KMS-11 (cell line): ENCODE data around the gene WNT2B.

Source experiments
- H2AFZ ChIP-seq: fragments of 200-600 bp; sonication (generic); 2 replicates; pipeline ENCODE4 v1.6.1; 2016; ENCODE audit warnings: antibody characterized with exemption, mixed run types, low read depth
- H3K27ac ChIP-seq: fragments of 200-600 bp; sonication (generic); 2 replicates; pipeline ENCODE4 v1.6.1; 2016; ENCODE audit warnings: mild to moderate bottlenecking, mixed run types
- H3K27me3 ChIP-seq: fragments of 200-600 bp; sonication (generic); 2 replicates; pipeline ENCODE4 v1.6.1; 2017; ENCODE audit warnings: mild to moderate bottlenecking, low read depth, mixed run types, moderate library complexity; ENCODE audit not compliant: insufficient read depth
- H3K36me3 ChIP-seq: fragments of 200-600 bp; sonication (generic); 2 replicates; pipeline ENCODE4 v1.6.1; 2017; ENCODE audit warnings: mild to moderate bottlenecking, mixed run types; ENCODE audit not compliant: insufficient read depth
- H3K4me1 ChIP-seq: fragments of 200-600 bp; sonication (generic); 2 replicates; pipeline ENCODE4 v1.6.1; 2016; ENCODE audit warnings: mild to moderate bottlenecking, low read depth, mixed run types; ENCODE audit not compliant: poor library complexity, severe bottlenecking
- H3K4me2 ChIP-seq: fragments of 200-600 bp; sonication (generic); 2 replicates; pipeline ENCODE4 v1.7.0; 2016; ENCODE audit warnings: mild to moderate bottlenecking, mixed run types
- H3K4me3 ChIP-seq: fragments of 200-600 bp; sonication (generic); IDR thresholded peaks from 2 replicates; pipeline ENCODE4 v1.6.1; 2017; ENCODE audit warnings: low read depth, low read length, mixed read lengths; ENCODE audit not compliant: insufficient read depth
- H3K79me2 ChIP-seq: fragments of 200-600 bp; sonication (generic); 2 replicates; pipeline ENCODE4 v1.6.1; 2016; ENCODE audit warnings: low read depth, mixed run types; ENCODE audit not compliant: insufficient read depth
- H3K9ac ChIP-seq: fragments of 200-600 bp; sonication (generic); 2 replicates; pipeline ENCODE4 v1.6.1; 2016; ENCODE audit warnings: mild to moderate bottlenecking, mixed run types
- H4K20me1 ChIP-seq: fragments of 200-600 bp; sonication (generic); 2 replicates; pipeline ENCODE4 v1.6.1; 2016; ENCODE audit warnings: mild to moderate bottlenecking, mixed run types; ENCODE audit not compliant: insufficient read depth
- TF ChIP-seq, protein P1 (sequence below): fragments of 200-600 bp; sonication (generic); conservative IDR thresholded peaks from 2 replicates; pipeline ENCODE4 v1.6.1; 2017; ENCODE audit warnings: low read depth, mild to moderate bottlenecking, antibody characterized with exemption, low read length, moderate library complexity, mixed read lengths

WNT2B gene

GRCh38 chr1:112510340-112510739 lies 1.6 kb downstream of the WNT2B start:
- TF ChIP-seq, protein P1, sequence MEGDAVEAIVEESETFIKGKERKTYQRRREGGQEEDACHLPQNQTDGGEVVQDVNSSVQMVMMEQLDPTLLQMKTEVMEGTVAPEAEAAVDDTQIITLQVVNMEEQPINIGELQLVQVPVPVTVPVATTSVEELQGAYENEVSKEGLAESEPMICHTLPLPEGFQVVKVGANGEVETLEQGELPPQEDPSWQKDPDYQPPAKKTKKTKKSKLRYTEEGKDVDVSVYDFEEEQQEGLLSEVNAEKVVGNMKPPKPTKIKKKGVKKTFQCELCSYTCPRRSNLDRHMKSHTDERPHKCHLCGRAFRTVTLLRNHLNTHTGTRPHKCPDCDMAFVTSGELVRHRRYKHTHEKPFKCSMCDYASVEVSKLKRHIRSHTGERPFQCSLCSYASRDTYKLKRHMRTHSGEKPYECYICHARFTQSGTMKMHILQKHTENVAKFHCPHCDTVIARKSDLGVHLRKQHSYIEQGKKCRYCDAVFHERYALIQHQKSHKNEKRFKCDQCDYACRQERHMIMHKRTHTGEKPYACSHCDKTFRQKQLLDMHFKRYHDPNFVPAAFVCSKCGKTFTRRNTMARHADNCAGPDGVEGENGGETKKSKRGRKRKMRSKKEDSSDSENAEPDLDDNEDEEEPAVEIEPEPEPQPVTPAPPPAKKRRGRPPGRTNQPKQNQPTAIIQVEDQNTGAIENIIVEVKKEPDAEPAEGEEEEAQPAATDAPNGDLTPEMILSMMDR, result no peak
- no peaks in the 10 kb centered on the region for H3K4me1 ChIP-seq
- no peaks in the 10 kb centered on the region for H3K79me2 ChIP-seq
- H3K27ac ChIP-seq, result no peak overlapping the region
- H3K36me3 ChIP-seq, result no peaks in the 10 kb centered on the region
- no peak overlapping the region for H2AFZ ChIP-seq
- no peak overlapping the region for H3K4me3 ChIP-seq
- H3K27me3 ChIP-seq, result no peaks in the 10 kb centered on the region
- no peak overlapping the region for H3K9ac ChIP-seq
- H3K4me2 ChIP-seq, result no peak overlapping the region
- no peaks in the 10 kb centered on the region for H4K20me1 ChIP-seq

- Histone ChIP-seq H2AFZ (no peak overlapping the region), H3K4me1 (no peaks in the 10 kb centered on the region), H3K4me2 (no peak overlapping the region), H3K27me3 (no peaks in the 10 kb centered on the region), H4K20me1 (no peaks in the 10 kb centered on the region), H3K27ac (no peak overlapping the region), H3K4me3 (no peak overlapping the region), H3K36me3 (no peaks in the 10 kb centered on the region), H3K79me2 (no peaks in the 10 kb centered on the region), H3K9ac (no peak overlapping the region)
- TF ChIP-seq, protein P1, result no peak
These were observed 3.1 kb downstream of the WNT2B start for GRCh38 chr1:112511897-112512296.

DNA sequence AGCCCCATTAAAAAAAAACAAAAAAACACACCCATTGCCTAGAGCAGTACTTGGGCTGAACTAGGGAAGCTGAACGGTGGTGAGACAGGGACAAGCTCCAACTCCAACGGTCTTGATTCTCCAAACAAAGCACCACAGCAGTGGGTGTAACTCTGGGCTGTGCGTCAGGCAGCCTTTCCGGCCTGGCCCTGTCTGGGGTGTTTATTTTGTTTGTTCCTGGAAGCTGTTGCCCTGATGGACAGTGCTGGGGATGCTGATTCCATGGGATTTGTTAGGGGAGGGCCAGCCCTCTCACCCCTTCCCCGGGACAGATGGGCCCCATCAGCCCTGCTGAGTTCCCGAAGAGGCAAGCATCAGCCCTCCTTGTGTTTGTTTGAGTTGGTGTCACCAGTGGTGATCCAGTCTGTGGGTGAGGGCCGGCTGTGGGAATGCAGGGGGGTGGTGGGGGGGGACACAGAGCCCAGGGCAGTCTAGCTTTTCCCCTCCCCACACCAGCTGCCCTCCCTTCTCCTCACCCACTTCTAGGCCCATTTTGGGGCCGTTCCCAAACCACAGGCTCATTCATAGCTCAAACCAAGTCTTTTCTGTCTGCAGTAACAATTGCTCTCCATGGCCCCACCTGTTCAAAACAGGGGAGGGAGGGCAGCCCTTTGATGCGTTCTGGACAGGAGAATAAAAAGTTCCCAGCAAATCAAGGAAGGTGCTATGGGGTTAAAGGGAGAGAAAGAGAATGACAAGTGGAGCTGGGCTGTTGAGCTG lies 4.5 kb downstream of the WNT2B start:
- H3K4me1 ChIP-seq, result no peaks in the 10 kb centered on the region
- no peak overlapping the region for H3K27ac ChIP-seq
- H3K79me2 ChIP-seq, result no peaks in the 10 kb centered on the region
- H2AFZ ChIP-seq, result no peak overlapping the region
- H3K9ac ChIP-seq, result no peak overlapping the region
- H3K4me2 ChIP-seq, result no peak overlapping the region
- H3K4me3 ChIP-seq, result no peak overlapping the region
- TF ChIP-seq, protein P1, result no peak
- no peaks in the 10 kb centered on the region for H4K20me1 ChIP-seq
- H3K27me3 ChIP-seq, result no peaks in the 10 kb centered on the region
- H3K36me3 ChIP-seq, result no peaks in the 10 kb centered on the region

GRCh38 chr1:112514901-112515300 lies 6.1 kb downstream of the WNT2B start:
- TF ChIP-seq, protein P1, result no peak
- H3K4me1 ChIP-seq, result no peaks in the 10 kb centered on the region
- H3K4me2 ChIP-seq, result no peak overlapping the region
- no peak overlapping the region for H3K4me3 ChIP-seq
- no peak overlapping the region for H2AFZ ChIP-seq
- no peak overlapping the region for H3K9ac ChIP-seq
- no peaks in the 10 kb centered on the region for H3K27me3 ChIP-seq
- no peaks in the 10 kb centered on the region for H4K20me1 ChIP-seq
- no peaks in the 10 kb centered on the region for H3K36me3 ChIP-seq
- H3K27ac ChIP-seq, result no peak overlapping the region
- H3K79me2 ChIP-seq, result no peaks in the 10 kb centered on the region
